Caki2 (cell line): Measurements from ENCODE around the gene RTRAF. TPM values are rescaled to one million over a fixed set of nuclear protein-coding genes. Genes with fewer than 3 reads are reported as not detected.

Experiments used
- DNase-seq: peaks from one replicate; pipeline ENCODE4 v3.0.0-alpha.2; 2015; ENCODE audit warnings: low read depth
- in situ Hi-C: cut with HindIII; loops from 2 replicates; pipeline ENCODE4 v1.10.0; 2016; ENCODE audit warnings: low sequenced_read_pairs, low pct_unique_long_range_greater_than_20kb, mixed read lengths
- total RNA-seq: library from RNA; depleted of rRNA; stranded (reverse); fragments of >200 nt; shearing (Covaris generic); gene quantifications from 2 replicates; pipeline ENCODE4 v1.2.3, GENCODE V29; 2014; ENCODE audit warnings: low replicate concordance; rRNA removed

RTRAF gene
- 82.2 and 112 TPM in 2 replicates for total RNA-seq

DNA sequence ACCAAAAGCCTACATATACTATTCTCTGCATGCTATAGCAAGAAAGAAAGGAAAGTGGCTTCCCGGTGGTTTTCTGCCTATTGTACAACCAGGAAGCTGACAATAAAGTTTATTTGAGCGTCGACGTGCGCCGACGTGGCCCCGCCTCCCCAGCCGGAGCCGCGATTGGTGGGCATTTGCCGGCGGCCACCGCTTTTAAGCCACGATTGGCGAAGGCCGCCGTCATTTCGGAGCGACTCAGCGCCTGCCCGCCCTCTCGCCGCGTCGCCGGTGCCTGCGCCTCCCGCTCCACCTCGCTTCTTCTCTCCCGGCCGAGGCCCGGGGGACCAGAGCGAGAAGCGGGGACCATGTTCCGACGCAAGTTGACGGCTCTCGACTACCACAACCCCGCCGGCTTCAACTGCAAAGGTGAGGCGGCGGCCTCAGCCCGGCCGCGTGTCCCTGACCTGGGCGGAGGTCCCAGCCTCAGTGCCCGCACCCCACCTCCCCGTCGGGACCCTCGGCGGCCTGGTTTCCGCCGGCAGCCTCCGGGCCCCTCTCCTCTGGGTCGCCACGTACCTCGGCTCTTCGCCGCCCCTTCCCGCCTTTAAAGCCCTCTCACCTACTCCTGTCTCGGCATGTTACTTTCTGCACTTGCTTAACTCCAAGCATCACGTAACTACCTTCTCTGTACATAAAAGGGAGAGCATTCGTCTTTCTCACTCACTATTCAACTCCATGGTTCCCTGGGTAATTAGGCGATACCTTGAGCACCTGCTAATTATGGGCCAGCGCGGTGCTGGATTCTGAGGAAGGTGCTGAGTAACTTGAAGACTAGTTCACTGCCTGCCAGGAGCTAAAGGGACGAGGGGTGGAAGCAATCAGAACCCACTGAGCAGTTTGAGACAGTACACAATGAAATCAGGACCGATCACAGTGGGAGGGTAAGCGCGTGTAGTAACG lies at the start of gene RTRAF:
RTRAF (plus strand) TSS at position 254 of the 942 bp plus-strand sequence; CDS start at position 348, 94 bp downstream.
- in situ Hi-C loops: no loop called here
- peak; percentile 88 for DNase-seq

DNA sequence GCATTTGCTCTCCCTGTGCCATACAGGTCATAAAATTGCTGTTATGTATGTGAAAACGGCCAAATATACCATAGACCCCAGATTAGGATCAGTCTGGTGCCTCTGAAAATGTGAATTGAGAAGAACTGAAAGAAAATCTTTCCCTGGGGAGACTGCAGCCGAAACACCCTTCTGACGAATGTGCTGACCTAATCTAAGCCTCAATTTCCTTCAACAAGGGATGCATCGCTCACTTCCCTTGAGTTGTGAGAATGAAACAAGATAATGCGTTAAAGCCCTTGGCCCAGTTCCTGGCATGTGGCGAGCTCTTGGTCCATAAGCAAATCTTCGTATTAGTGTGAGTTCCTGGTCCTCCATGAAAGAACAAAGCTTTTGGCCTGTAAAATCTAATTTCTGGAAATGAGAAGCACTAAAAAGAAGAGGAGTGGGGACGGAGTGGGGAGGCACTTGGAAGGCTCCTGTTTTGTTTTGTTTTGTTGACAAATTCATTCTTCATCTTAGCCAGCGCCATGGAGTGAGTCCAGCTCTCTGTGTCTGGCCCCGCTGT lies 49.5 kb upstream of the RTRAF start:
- DNase-seq: no peak
- in situ Hi-C loops: no loop called here

DNA sequence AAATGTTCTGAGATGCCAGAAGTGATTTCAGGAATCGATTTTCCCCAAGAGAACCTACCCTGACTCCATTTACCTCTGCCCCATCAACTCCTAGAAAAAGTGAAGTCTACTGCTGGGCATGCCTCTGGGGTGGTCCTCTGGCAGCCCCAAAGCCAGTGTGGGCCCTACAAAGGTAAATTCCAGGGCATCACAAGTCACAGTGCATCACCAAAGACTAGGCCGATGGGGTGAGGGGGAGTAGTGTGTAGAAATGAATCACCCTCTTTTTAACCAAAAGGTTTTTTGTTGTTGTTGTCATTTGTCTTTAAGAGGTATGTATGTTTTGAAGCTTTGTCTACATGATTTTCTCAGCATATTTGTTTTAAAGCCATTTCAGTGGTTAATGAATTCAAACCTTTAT lies 46.4 kb upstream of the RTRAF start:
- in situ Hi-C loops: no loop called here
- DNase-seq: no peak

DNA sequence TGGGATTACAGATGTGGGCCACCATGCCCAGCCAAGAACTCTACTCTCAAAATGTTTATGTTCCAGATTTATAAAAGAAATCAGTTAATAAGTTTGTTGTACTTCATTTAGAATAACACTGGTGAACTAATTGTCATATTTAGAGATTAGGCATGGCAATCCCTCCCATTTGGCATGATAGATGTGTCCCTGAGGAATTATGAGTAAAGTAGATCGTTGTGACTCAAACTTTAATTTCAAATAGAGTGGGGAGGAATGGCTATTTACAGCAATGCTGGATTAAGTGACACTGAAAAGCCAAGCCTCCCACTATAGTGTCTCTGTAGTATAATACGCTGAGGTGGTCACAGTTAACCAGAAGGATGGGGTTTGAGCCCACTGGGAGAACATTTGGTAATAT lies 39.3 kb upstream of the RTRAF start:
- DNase-seq: no peak
- in situ Hi-C loops: no loop called here

DNA sequence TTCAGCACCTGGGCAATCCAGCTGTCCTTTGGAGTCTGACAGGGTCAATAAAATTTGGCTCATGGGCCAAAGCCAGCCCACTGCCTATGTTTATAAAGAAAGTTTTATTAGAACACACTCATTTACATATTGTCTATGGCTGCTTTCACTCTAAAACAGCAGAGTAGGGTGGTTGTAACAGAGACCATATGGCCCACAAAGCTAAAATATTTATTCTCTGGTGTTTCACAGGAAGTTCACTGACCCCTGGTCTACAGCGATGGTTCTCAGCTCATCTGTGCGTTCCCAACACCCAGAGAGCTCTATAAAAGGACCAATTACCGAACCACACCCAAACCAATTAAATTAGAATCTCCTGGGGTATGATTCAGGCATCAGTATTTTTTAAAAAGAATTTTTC lies 37.7 kb upstream of the RTRAF start:
- no peak for DNase-seq
- in situ Hi-C loops: no loop called here

DNA sequence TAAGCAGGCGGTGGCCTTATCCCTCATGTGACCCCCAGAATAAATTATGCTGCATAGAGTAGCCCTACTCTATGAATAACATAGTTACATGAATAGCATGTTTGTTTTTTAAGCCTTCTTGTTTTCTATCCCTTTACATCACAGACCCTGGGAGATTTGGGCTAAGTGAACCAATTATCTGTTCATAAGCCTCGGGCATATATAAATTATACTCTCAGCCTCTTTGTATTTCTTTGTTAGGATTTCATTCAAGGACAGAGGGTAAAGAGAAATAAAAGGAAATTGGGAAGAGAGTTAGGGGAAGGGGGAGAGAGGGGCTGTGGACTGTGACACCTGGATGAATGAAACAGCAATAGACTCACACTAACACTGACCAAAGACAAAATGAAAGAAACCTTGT lies 35.3 kb upstream of the RTRAF start:
- DNase-seq: no peak
- in situ Hi-C loops: no loop called here

DNA sequence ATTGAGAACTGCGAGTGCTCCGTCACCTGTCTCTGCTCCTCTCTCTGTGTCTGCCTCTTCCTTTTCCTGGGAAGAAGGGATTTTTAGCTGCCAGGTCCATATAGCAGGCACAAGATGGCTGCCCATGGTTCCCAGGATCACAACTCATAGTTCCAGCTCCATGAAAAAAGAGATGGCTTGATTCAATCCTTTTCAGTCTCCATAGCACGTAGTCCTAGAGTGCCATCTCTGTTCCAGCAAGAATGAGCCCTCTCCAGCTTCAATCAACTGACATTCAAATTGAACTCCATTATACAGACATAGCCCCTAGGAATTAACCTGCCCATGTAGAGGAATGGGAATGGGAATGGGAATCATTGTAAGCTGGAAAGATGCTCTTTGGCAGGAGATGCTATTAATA lies 34.7 kb upstream of the RTRAF start:
- in situ Hi-C loops: no loop called here
- no peak for DNase-seq

DNA sequence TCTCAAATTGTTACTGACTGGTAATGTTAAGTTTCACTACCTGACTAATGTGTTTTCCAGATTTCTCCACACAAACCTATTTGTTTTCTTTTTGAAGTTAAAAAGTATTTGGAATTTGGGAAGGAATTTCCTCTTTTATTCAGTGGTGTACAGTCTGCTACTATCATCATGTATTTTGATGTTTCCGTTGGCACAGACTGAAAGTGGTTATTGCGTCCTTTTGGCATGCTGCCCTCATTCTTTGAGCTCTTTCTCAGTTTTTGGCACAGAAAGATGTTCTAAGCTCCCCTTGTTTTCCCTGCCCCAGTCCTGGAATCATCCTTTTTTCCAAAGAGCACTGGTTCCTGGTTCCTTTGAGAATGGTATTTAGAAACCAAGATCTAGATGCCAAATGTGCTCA lies 31.4 kb upstream of the RTRAF start:
- no peak for DNase-seq
- in situ Hi-C loops: no loop called here

DNA sequence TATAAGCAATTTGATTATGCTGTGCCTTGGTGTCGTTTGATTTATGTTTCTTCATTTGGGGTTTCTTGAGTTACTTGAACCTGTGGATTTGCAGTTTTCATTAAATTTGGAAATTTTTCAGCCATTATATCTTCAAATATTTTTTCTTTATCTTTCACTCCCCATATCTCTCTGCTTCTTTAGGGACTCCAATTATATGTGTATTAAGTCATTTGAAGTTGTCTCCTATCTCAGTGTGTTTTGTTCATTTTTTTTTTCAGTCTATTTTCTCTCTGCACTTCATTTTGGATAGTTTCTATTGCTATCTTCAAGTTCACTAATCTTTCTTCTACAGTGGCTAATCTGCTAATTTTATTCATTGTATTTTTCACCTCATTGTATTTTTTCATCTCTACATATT lies 29.4 kb upstream of the RTRAF start:
- in situ Hi-C loops: no loop called here
- no peak for DNase-seq

DNA sequence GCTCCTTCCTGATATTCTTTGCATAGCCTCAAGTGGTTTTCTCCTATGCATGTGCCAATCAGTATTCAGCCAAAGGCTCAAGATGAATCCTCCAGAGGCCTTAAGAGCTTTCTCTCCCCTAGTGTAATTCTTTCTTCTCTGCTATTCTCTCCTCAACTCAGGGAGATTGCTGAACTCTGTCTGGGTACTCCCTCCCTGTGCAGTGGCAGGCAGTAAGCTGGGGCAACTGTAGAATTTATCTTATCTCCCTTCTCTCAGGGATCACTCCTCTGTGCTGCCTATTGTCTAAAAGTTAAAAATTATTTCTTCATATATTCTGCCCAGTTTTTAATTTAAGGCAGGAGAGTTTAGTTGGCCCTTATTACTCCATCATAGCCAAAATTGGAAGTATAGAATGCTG lies 28.5 kb upstream of the RTRAF start:
- in situ Hi-C loops: no loop called here
- no peak for DNase-seq

DNA sequence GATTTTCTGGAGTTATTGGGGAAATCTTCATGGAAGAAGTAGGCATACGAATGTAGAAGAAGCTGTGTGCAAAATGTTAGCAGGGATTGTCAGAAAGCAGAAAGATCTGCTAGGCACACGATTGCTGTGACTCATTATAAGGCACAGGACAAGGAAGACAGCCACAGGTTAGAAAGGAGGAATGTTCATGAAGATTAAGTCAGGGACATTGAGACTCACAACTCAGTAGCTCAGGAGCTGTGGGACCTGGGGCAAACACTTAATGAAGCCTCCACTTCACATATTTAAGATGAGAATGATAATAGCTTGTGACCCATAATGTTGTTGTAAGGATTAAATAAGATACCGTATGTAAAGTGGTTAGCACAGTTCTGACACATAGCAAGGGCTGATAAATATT lies 26.6 kb upstream of the RTRAF start:
- in situ Hi-C loops: no loop called here
- no peak for DNase-seq

DNA sequence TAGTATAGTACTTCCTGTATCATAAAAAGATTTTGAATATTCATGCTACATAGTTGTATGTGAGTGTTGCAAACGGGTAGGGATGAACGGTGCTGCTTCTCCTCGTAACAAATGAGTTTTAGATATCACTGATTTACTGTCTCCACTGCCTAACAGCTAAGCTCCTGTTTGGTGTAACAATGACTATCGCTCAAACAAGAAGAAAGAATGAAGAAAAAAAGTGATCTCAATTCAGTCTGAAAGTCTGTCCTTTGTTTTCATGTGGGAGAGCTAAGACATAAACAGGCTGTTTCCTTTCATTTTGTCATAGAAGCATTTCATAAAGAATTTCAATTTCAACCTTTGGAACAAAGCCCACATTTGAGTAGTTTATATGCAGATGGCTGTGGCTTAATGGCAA lies 26.1 kb upstream of the RTRAF start:
- in situ Hi-C loops: no loop called here
- DNase-seq: no peak

DNA sequence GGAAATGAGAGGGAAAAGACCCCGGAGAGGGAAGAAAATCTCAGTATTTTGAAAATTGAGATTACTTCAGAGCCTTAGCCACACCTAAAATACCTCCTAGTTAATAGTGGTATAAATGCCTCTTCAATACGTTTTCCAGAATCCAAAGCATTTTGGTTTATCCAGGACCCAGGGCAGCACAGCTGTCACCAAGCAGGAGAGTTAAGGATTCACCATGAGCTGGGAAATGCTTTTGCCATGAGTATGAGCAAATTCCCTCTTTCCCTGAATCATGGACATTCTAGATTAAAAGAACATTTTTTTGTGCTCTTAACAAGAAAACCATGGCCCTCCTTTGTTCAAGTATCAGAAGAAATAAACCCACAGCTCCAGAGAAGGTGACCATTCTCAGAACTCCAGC lies 21.8 kb upstream of the RTRAF start:
- no peak for DNase-seq
- in situ Hi-C loops: no loop called here

DNA sequence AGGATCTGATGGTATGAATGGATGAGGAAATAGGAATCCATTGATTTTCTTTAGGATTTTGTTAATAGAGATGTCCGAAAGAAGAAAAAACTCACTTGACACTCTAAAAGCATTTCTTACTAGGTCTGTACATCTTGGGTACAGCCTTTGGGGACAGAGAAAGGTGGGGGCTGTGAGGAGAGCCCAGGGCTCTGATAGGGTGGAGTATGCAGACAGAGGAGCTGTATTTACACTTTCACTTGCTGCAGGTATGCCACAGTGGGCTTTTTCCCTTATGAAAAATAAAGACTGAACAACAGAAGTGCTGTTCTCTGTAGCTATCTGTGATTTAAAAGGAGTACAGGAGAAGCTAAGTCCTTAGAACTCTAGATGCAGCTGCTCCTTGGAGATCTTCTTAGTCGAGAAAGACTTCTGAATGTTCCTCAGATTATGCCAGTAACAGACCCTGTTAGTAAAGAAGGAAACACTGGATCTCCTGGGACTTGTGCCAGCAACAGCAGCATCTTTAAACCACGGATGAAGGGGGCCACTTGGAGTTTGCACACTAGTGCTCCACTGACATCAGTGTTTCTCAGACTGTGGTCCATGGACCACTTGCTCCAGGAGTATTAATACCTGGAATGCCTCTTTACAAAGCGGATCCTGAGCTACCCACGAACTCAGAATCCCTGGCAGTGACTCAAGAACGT lies 19.4 kb upstream of the RTRAF start:
- DNase-seq: no peak
- in situ Hi-C loops: no loop called here

DNA sequence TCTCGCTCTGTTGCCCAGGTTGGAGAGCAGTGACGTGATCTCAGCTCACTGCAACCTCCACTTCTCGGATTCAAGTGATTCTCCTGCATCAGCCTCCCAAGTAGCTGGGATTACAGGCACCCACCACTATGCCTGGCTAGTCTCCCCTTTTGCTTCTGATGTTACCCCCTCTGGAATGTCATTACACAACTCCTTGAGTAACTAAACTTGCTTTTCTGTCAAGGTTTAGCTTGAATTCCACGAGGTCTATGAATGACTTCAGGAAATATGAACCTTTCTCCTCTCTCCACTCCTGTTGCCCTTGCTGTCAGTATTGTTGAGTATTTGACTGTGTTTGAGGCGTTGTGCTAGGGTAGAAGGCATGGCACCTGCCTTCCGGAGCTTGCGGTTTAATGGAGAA lies 16.8 kb upstream of the RTRAF start:
- DNase-seq: no peak
- in situ Hi-C loops: no loop called here

DNA sequence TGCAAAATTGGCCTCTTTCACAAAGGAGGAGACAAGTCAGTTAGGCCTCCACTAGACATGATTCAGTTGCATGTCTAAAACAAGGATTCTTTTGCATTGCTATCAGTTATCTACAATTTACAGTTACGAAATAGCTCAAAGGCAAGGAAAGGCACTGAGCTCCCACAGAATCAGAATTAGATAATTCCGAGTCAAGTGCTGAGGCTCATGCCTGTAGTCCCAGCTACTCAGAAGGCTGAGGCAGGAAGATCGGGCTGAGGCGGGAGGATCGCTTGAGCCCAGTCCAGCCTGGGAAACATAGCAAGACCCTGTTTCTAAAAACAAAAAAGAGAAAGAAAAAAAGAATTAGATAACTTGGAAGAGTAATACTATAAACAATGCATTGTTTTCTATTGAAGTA lies 12.3 kb upstream of the RTRAF start:
- DNase-seq: no peak
- in situ Hi-C loops: no loop called here

DNA sequence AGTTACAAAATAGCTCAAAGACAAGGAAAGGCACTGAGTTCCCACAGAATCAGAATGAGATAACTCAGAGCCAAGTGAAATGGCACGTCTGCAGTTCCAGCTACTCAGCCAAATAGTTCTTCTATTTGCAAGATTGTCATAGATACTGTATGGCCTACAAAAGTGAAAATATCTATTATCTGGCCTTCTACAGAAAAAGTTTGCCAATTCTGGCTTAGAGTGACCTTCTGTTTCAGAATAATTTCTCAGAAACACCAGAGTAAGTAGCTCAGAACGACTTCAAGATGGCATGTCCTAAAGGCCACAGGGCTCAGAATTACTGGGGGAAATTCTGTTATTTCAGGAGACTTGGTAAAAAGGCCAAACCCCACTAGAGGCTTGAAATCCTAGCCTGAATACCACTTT lies 10.7 kb upstream of the RTRAF start:
- in situ Hi-C loops: no loop called here

DNA sequence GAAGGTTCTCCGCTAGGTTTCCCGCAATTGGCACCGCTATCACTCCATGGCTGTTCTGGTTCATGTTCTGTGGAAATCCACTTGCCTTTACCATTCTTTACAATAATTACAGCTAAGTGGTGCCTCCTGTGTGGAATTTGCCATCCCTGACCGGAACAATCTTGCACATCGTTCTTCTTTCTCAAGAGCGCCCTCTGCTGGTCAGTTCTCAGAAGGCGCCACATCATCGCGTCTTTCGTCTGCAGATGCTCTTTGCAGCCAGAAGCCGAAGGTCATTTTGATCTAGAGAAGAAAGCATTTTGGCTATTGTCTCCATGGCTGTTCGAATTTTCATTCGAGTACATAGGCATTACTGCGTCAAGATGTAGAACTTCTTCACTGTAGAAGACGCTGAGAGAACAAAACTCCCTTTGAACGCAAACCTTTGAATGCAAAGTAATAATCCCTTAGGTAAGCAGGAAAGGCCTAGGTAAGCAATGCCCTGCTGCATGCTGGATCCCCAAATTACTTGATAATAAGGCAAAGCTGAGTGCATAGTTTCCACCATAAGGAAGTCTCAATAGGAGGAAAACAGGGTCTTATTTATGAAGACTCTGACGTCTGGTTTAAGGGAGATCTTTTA lies 10.1 kb upstream of the RTRAF start:
- in situ Hi-C loops: no loop called here
- DNase-seq: peak; percentile 46

More for the DNA sequence above, 10.7 kb upstream of the RTRAF start:
- DNase-seq: no peak
